SK-N-MC (cell line): Measurements from ENCODE around the gene HSPBP1.

ENCODE experiments used
- DNase-seq: peaks from one replicate; pipeline ENCODE4 v3.0.0-alpha.2; 2011; ENCODE audit warnings: low read depth, low spot score
- H3K27ac ChIP-seq: fragments of 200-600 bp; sonication (generic); 2 replicates; pipeline ENCODE4 v1.5.1; 2016; ENCODE audit warnings: mixed run types
- H3K36me3 ChIP-seq: fragments of 200-600 bp; sonication (generic); 2 replicates; pipeline ENCODE4 v1.6.1; 2017; ENCODE audit warnings: antibody characterized with exemption, low read length, mixed read lengths; ENCODE audit not compliant: insufficient read depth
- H3K4me3 ChIP-seq: fragments of 200-600 bp; sonication (generic); 2 replicates; pipeline ENCODE4 v1.5.1; 2016
- H3K9ac ChIP-seq: fragments of 200-600 bp; sonication (generic); 2 replicates; pipeline ENCODE4 v1.8.0; 2017; ENCODE audit warnings: mixed run types, mixed read lengths; ENCODE audit not compliant: insufficient read length
- H3K9me3 ChIP-seq: fragments of 200-600 bp; sonication (generic); 2 replicates; pipeline ENCODE4 v1.6.1; 2017; ENCODE audit warnings: low read depth, mild to moderate bottlenecking, antibody characterized with exemption, low read length, moderate library complexity, mixed read lengths
- EZH2 ChIP-seq: fragments of 200-600 bp; sonication (generic); IDR thresholded peaks from one replicate; pipeline ENCODE4 v1.6.1; 2017; ENCODE audit warnings: antibody characterized with exemption
- FOXP2 ChIP-seq: optimal IDR thresholded peaks from 2 replicates; pipeline ENCODE3; 2011; ENCODE audit warnings: mild to moderate bottlenecking, moderate library complexity; ENCODE audit not compliant: insufficient read depth; ENCODE audit errors: extremely low read length, control extremely low read depth
- POLR2AphosphoS5 ChIP-seq: IDR thresholded peaks from 2 replicates; pipeline ENCODE4 v1.6.1; 2012; ENCODE audit warnings: mild to moderate bottlenecking, low read depth, low read length, borderline replicate concordance

HSPBP1 gene

DNA sequence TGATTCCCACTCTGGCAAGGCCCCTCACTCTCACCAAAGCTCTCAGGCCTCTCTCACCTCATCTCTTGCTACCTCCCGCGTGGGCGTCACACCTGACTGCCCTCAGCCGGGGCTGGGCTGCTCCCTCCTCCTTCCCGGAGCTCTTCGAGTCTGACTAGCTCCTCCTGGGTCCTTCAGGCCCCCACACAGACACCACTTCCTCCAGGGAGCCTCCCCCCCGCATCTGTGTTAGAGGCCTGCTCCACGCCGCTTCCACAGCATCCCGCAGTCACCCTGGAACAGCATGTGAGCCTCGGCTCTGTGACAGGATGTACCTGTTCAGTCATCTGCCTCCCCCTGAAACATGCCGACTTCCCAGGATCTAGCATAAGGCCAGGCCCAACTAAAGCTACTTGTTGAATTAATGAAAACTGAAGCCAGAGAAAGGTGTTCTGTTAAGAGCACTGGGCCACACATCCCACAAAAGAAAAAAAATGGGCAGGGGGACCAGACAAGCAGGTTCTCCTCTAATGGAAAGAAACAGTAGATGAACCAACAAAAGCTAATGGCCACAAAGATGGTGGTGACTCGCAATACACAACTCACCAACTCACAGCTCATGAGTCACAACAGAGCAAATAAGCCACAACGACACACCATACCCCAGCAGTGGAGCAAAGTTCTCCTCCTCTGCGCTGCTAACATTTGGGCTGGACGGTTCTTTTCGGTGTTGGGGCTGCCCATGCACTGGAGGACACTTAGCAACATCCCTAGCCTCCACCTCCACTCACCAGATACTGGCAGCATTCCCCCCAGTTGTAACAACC lies 24.1 kb downstream of the HSPBP1 start:
- no peaks in the 10 kb centered on the region for H3K9me3 ChIP-seq
- H3K36me3 ChIP-seq = no peaks in the 10 kb centered on the region; the same call in 1 of the 2 replicates
- no peak for DNase-seq
- TF ChIP-seq POLR2AphosphoS5 = no peak
- TF ChIP-seq EZH2 = no peak
- no peak for TF ChIP-seq FOXP2
- no peak overlapping the region for H3K27ac ChIP-seq
- H3K9ac ChIP-seq = no peak overlapping the region
- H3K4me3 ChIP-seq = peak overlapping the region; percentile 79; the same call in 1 of the 2 replicates

DNA sequence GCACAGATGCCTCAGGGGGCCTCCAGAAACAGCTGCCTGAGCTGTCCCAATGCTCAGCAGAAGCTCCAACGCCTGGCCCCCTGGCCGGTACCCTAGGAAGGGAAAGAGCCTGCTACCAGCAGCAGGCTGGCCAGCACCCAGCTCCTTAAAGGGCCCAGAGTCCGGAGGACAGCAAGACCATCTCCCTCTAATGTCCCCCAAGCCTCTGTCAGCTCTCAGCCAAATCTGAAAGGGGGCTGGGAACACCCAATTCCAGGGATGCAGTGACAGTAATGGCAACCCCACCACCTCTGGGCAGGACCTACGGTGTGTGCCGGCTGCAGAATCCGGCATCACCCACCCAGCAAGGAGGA lies 25.3 kb downstream of the HSPBP1 start:
- Histone ChIP-seq H3K27ac (no peak overlapping the region), H3K9ac (no peak overlapping the region), H3K36me3 (no peaks in the 10 kb centered on the region; the same call in 1 of the 2 replicates), H3K9me3 (no peaks in the 10 kb centered on the region), H3K4me3 (no peak overlapping the region)
- TF ChIP-seq EZH2 (no peak), POLR2AphosphoS5 (no peak)
- no peak for DNase-seq

- H3K27ac ChIP-seq = no peak overlapping the region
- TF ChIP-seq EZH2 = no peak
- no peak for TF ChIP-seq POLR2AphosphoS5
- no peak for TF ChIP-seq FOXP2
- no peak overlapping the region for H3K4me3 ChIP-seq
- H3K9ac ChIP-seq = no peak overlapping the region
- H3K36me3 ChIP-seq = no peaks in the 10 kb centered on the region; the same call in 1 of the 2 replicates
- DNase-seq = no peak
- no peaks in the 10 kb centered on the region for H3K9me3 ChIP-seq
These were observed 25.9 kb downstream of the HSPBP1 start for GRCh38 chr19:55253842-55254624.

GRCh38 chr19:55252760-55253663 lies 26.9 kb downstream of the HSPBP1 start:
- Histone ChIP-seq H3K9ac (no peak overlapping the region), H3K27ac (no peak overlapping the region), H3K4me3 (no peak overlapping the region), H3K9me3 (no peaks in the 10 kb centered on the region), H3K36me3 (no peaks in the 10 kb centered on the region; the same call in 1 of the 2 replicates)
- no peak for DNase-seq
- TF ChIP-seq EZH2 = no peak
- TF ChIP-seq FOXP2 = no peak
- no peak for TF ChIP-seq POLR2AphosphoS5

GRCh38 chr19:55251341-55252081 lies 28.4 kb downstream of the HSPBP1 start:
- H3K36me3 ChIP-seq = peaks cover 3% of the 10 kb centered on the region; the same call in 1 of the 2 replicates
- H3K4me3 ChIP-seq = no peak overlapping the region
- no peak for DNase-seq
- H3K9me3 ChIP-seq = no peaks in the 10 kb centered on the region
- H3K9ac ChIP-seq = no peak overlapping the region
- no peak overlapping the region for H3K27ac ChIP-seq
- no peak for TF ChIP-seq FOXP2
- no peak for TF ChIP-seq POLR2AphosphoS5
- TF ChIP-seq EZH2 = no peak

- Histone ChIP-seq H3K4me3 (no peak overlapping the region), H3K9ac (no peak overlapping the region), H3K36me3 (peaks cover 9% of the 10 kb centered on the region; the same call in 1 of the 2 replicates), H3K9me3 (no peaks in the 10 kb centered on the region), H3K27ac (no peak overlapping the region)
- TF ChIP-seq POLR2AphosphoS5 (no peak), FOXP2 (no peak)
- DNase-seq = no peak
These were observed 29.5 kb downstream of the HSPBP1 start for GRCh38 chr19:55250262-55251036.

- TF ChIP-seq FOXP2 (no peak), EZH2 (no peak), POLR2AphosphoS5 (no peak)
- DNase-seq = no peak
- Histone ChIP-seq H3K9ac (no peak overlapping the region), H3K36me3 (peaks cover 15% of the 10 kb centered on the region; the same call in 1 of the 2 replicates), H3K27ac (no peak overlapping the region), H3K9me3 (no peaks in the 10 kb centered on the region), H3K4me3 (no peak overlapping the region)
These were observed 30.1 kb downstream of the HSPBP1 start for GRCh38 chr19:55249841-55250240.
